ENCODE data around the gene KCNK18. TPM values are rescaled to one million over a fixed set of nuclear protein-coding genes. Genes with fewer than 3 reads are reported as not detected.

KCNK18 gene
- total and polyA plus RNA-seq, 2 of the 8 experiments (the other 6 are each of a cell fraction or from before 2014, with no cell fraction given) = not detected

DNA sequence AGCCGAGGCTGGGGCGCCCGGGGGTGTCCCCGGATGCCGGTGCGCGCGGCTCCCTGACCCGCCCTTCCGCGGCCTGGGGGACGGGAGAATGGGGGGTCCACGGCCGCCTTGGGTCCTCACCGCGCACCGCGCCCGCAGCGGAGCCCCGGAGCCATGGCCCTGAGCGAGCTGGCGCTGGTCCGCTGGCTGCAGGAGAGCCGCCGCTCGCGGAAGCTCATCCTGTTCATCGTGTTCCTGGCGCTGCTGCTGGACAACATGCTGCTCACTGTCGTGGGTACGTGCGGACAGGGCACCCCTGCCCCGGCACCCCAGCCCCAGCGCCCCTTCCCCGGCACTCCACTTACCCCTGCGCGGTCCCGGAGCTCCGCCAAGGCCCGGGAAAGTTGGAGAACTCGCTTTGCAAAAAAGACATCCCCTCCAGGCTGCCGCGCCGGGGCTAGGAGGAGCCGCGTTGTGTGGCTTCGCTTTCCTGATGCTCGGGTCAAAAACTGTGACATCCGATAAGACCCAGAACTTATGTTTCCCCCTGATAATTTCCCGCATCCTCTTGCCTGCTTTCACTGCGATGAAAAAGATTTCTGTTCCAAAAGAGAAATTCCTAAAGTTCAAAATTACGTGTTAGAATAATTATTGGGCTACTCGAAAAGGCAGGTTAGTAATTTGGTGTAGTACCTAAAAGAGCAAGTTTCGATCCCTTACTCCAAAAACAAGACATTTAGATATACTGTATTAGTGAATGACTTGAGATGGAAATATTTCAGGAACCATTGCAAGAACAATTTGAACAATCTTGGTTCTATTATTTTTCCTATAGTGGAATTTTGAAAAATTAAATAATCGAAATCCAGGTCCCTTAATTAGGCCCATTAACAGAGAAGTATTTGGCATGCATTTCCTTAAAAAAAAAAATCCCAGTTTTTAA, 44.5 kb downstream of the KCNK18 start (continued):
- peak; percentile 49 for TF ChIP-seq ASH2L (IDR thresholded peaks at IDR 0.05; ENCODE audit: low read length)

Measured in H1 (cell line).